ENCODE results near the gene FXYD1. TPM values are rescaled to one million over a fixed set of nuclear protein-coding genes. Genes with fewer than 3 reads are reported as not detected.

The FXYD1 gene
- total RNA-seq, 1 donor from 2014 or later: 1.1 TPM

DNA sequence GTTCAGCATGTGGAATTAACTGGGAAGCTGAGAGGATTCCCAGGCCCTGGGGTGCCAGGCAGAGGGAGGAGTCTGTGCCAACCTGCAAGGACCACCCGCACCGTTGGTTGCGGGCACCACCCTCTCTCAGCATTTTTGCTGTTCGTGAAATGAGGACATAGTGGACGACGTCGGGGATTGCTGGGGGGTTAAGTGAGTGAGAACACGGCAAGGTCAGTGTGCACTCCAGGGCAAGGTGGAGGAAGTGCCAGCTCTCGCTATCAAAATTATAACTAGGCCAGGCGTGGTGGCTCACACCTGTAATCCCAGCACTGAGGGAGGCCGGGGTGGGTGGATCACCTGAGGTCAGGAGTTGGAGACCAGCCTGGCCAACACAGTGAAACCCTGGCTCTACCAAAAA lies 20.8 kb upstream of the FXYD1 start:
- Mint-ChIP-seq H3K4me3 (no peak overlapping the region), H3K36me3 (ENCODE audit: low read depth) (no peaks in the 10 kb centered on the region), H3K27me3 (peaks cover 3% of the 10 kb centered on the region), H3K9me3 (no peaks in the 10 kb centered on the region), H3K27ac (no peak overlapping the region), H3K4me1 (peaks cover 4% of the 10 kb centered on the region)
- ATAC-seq (ENCODE audit: low read depth) (no peak), DNase-seq (no peak)
- TF ChIP-seq, protein P1, sequence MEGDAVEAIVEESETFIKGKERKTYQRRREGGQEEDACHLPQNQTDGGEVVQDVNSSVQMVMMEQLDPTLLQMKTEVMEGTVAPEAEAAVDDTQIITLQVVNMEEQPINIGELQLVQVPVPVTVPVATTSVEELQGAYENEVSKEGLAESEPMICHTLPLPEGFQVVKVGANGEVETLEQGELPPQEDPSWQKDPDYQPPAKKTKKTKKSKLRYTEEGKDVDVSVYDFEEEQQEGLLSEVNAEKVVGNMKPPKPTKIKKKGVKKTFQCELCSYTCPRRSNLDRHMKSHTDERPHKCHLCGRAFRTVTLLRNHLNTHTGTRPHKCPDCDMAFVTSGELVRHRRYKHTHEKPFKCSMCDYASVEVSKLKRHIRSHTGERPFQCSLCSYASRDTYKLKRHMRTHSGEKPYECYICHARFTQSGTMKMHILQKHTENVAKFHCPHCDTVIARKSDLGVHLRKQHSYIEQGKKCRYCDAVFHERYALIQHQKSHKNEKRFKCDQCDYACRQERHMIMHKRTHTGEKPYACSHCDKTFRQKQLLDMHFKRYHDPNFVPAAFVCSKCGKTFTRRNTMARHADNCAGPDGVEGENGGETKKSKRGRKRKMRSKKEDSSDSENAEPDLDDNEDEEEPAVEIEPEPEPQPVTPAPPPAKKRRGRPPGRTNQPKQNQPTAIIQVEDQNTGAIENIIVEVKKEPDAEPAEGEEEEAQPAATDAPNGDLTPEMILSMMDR (IDR thresholded peaks at IDR 0.05): no peak
- intact Hi-C loops (cut with micrococcal nuclease): no loop called here
- POLR2A ChIA-PET: interaction anchor here (0.6 kb wide), 1 partner anchor 108 kb away, joined by 3 read pairs; no protein-coding TSS in a partner anchor
- CTCF ChIA-PET: no interaction called here

DNA sequence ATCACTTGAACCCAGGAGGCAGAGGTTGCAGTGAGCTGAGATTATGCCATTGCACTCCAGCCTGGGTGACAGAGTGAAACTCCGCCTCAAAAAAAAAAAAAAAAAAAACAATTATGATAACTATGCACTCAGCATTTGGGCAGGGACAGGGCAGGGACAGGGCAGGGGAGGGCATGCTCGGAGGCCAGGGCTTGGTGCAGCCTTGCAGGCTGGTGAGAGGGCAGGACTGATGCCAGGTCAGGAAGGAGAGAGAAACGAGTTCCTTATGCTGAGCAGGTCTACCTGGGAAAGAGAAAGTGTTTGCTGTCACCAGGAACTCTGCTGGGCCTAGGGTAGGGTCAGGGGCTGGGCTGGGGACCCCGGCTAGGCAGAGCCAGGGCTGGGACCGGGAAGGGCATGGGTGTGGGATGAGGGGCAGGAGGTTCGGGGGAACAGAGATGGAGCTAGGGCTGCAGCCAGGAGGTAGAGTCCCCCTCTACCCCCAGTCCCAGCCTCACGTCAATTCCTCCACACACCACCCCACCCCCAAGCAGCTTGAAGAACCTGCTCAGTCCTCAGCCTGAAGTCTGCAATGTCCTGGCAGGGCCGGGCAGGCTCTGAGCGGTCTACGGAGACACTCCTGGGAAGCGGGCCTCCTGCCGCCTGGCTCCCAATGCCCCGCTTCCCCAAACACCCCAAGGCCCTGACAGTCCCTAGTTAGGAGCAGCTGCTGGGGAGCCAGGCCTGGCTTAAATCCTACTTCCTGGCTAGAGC lies 20.2 kb upstream of the FXYD1 start:
- H3K27ac Mint-ChIP-seq: no peak overlapping the region
- no peaks in the 10 kb centered on the region for H3K9me3 Mint-ChIP-seq
- peaks cover 3% of the 10 kb centered on the region for H3K27me3 Mint-ChIP-seq
- ATAC-seq (ENCODE audit: low read depth) (no peak), DNase-seq (no peak)
- TF ChIP-seq, protein P1 (IDR thresholded peaks at IDR 0.05): no peak
- CTCF ChIA-PET: no interaction called here
- H3K36me3 Mint-ChIP-seq (ENCODE audit: low read depth): no peaks in the 10 kb centered on the region
- H3K4me3 Mint-ChIP-seq: no peak overlapping the region
- peaks cover 4% of the 10 kb centered on the region for H3K4me1 Mint-ChIP-seq
- intact Hi-C loops (cut with micrococcal nuclease): no loop called here
- POLR2A ChIA-PET: interaction anchor here (0.6 kb wide), 1 partner anchor 108 kb away, joined by 3 read pairs; no protein-coding TSS in a partner anchor

DNA sequence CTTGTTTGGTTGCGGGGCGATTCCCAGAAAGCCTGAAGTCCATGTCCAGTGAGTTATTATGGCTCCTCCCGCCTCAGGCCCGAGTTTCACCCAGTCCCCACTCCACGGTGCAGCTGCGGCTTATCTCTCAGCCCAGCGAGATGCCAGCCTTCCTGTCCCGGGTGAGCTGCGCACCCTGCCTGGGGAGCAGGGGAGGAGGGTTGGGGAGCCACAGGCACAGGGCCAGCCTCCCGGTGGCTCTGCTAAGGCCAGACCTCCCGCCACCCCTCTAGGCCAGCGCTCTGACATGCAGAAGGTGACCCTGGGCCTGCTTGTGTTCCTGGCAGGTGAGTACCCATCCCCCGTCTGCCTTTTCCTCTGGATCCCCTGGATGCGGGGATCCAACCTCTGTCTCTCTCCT lies 19.5 kb upstream of the FXYD1 start:
- ATAC-seq (ENCODE audit: low read depth): no peak
- ChIA-PET CTCF (no interaction called here), POLR2A (no interaction called here)
- no peaks in the 10 kb centered on the region for H3K36me3 Mint-ChIP-seq (ENCODE audit: low read depth)
- intact Hi-C loops (cut with micrococcal nuclease): no loop called here
- no peak for DNase-seq
- H3K27ac Mint-ChIP-seq: no peak overlapping the region
- H3K27me3 Mint-ChIP-seq: peaks cover 3% of the 10 kb centered on the region
- H3K4me3 Mint-ChIP-seq: no peak overlapping the region
- H3K9me3 Mint-ChIP-seq: no peaks in the 10 kb centered on the region
- peaks cover 10% of the 10 kb centered on the region for H3K4me1 Mint-ChIP-seq
- TF ChIP-seq, protein P1 (IDR thresholded peaks at IDR 0.05): no peak

DNA sequence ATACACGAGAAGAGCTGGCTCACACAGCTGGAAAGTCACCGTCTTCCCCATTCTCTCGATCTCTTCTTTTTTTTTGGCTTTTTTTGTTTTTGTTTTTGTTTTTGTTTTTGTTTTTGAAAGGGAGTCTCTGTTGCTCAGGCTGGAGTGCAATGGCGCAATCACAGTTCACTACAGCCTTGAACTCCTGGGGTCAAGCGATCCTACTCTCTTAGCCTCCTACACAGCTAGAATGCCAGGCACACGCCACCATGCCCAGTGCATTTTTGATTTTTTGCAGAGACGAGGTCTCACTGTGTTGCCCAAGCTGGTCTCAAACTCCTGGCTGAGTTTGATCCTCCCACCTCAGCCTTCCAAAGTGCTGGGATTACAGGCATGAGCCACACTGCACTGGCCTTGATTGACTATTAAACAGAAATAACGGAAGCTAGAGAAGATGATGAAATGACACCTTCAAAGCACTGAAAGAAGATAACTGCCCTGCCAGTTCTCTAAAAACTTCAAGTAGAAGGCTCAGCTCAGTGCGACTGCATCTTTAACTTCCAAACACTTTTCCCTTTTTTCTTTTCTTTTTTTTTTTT lies 19.0 kb upstream of the FXYD1 start:
- POLR2A ChIA-PET: no interaction called here
- no peak overlapping the region for H3K27ac Mint-ChIP-seq

DNA sequence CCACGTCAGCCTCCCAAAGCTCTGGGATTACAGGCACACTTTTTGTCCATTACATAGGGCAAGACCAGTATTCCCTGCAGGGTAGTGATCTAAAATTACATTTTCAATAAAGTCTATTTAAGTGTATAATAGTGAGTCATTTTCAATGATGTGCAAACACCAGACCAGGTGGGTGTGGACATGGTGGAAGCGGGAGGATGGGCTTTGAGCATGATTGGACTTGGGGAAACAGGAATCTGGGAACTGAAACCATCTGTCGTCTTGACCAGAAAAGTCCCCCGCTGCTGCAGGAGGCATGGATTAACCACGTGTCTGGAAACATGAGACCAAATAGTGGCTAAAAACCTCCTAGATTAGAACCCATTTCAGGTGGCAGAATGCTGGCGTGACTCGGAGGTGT lies 18.1 kb upstream of the FXYD1 start:
- DNase-seq (no peak), ATAC-seq (ENCODE audit: low read depth) (no peak)
- TF ChIP-seq, protein P1 (IDR thresholded peaks at IDR 0.05): no peak
- H3K36me3 Mint-ChIP-seq (ENCODE audit: low read depth): no peaks in the 10 kb centered on the region
- peaks cover 3% of the 10 kb centered on the region for H3K27me3 Mint-ChIP-seq
- no peaks in the 10 kb centered on the region for H3K9me3 Mint-ChIP-seq
- POLR2A ChIA-PET: no interaction called here
- peaks cover 14% of the 10 kb centered on the region for H3K4me1 Mint-ChIP-seq
- CTCF ChIA-PET: no interaction called here
- intact Hi-C loops (cut with micrococcal nuclease): no loop called here
- H3K4me3 Mint-ChIP-seq: no peak overlapping the region
- H3K27ac Mint-ChIP-seq: no peak overlapping the region

More for the DNA sequence above, 19.0 kb upstream of the FXYD1 start:
- no peaks in the 10 kb centered on the region for H3K9me3 Mint-ChIP-seq
- CTCF ChIA-PET: no interaction called here
- TF ChIP-seq, protein P1 (IDR thresholded peaks at IDR 0.05): no peak
- peaks cover 12% of the 10 kb centered on the region for H3K4me1 Mint-ChIP-seq
- peaks cover 3% of the 10 kb centered on the region for H3K27me3 Mint-ChIP-seq
- intact Hi-C loops (cut with micrococcal nuclease): no loop called here
- DNase-seq: no peak
- H3K4me3 Mint-ChIP-seq: no peak overlapping the region
- no peaks in the 10 kb centered on the region for H3K36me3 Mint-ChIP-seq (ENCODE audit: low read depth)
- ATAC-seq (ENCODE audit: low read depth): no peak

All from activated B cell treated with CpG ODN at 0.5 μM for 24 hours (primary cell).